BLaER1 (cell line): ENCODE results near the gene NSD2.
"Not testable (repeated sequence)": the region's sequence is repeated elsewhere in the genome, so short reads cannot be mapped to it uniquely, and the experiment has no call there.

Experiments used
- H3K27ac ChIP-seq: shearing (Covaris generic); formaldehyde crosslinking; 2 replicates; pipeline ENCODE4 v1.8.1; 2022
- H3K27me3 ChIP-seq: shearing (Covaris generic); formaldehyde crosslinking; 2 replicates; pipeline ENCODE4 v1.8.1; 2022
- H3K36me3 ChIP-seq: shearing (Covaris generic); formaldehyde crosslinking; 2 replicates; pipeline ENCODE4 v1.8.1; 2022
- H3K4me1 ChIP-seq: shearing (Covaris generic); formaldehyde crosslinking; 2 replicates; pipeline ENCODE4 v1.8.1; 2022
- H3K4me2 ChIP-seq: shearing (Covaris generic); formaldehyde crosslinking; 2 replicates; pipeline ENCODE4 v1.8.1; 2022
- H3K4me3 ChIP-seq: shearing (Covaris generic); formaldehyde crosslinking; 2 replicates; pipeline ENCODE4 v1.8.1; 2022
- H3K9ac ChIP-seq: shearing (Covaris generic); formaldehyde crosslinking; 2 replicates; pipeline ENCODE4 v1.8.1; 2022
- H3K9me3 ChIP-seq: shearing (Covaris generic); formaldehyde crosslinking; 2 replicates; pipeline ENCODE4 v1.8.1; 2022
- H4K20me1 ChIP-seq: shearing (Covaris generic); formaldehyde crosslinking; 2 replicates; pipeline ENCODE4 v1.8.1; 2022
- Cebpa-rat ChIP-seq: shearing (Covaris generic); IDR thresholded peaks from 2 replicates; pipeline ENCODE4 v1.8.1; 2022

Gene NSD2

DNA sequence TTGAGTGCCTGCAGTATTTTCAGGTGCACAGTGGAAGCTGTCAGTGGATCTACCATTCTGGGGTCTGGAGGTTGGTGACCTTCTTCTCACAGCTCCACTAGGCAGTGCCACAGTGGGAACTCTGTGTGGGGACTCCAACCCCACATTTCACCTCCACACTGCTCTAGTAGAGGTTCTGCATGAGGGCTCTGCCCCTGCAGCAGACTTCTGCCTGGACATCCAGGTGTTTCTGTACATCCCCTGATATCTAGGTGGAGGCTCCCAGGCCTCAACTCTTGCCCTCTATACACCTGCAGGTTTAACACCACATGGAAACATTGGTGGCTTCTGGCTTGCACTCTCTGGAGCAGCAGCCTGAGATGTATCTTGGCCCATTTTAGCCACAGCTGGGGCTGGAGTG, 154.6 kb downstream of the NSD2 start:
- Histone ChIP-seq H4K20me1 (no peaks in the 10 kb centered on the region), H3K27ac (no peak overlapping the region), H3K4me3 (no peak overlapping the region), H3K9ac (no peak overlapping the region), H3K27me3 (no peaks in the 10 kb centered on the region), H3K36me3 (no peaks in the 10 kb centered on the region), H3K4me2 (no peak overlapping the region), H3K4me1 (no peaks in the 10 kb centered on the region), H3K9me3 (peaks cover 28% of the 10 kb centered on the region)
- no peak for TF ChIP-seq Cebpa-rat

DNA sequence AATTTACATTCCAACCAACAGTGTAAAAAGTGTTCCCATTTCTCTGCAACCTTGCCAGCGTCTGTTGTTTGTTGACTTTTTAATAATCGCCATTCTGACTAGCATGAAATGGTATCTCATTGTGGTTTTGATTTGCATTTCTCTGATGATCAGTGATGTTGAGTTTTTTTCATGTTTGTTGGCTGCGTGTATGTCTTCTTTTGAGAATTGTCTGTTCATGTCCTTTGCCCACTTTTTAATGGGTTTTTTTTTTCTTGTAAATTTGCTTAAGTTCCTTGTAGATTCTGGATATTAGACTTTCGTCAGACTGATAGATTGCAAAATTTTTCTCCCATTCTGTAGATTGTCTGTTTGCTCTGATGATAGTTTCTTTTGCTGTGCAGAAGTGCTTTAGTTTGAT, 155.9 kb downstream of the NSD2 start:
- not testable (repeated sequence) for H3K9ac ChIP-seq, H3K4me2 ChIP-seq, H3K4me3 ChIP-seq, H3K36me3 ChIP-seq, H3K27ac ChIP-seq, H3K27me3 ChIP-seq, H3K4me1 ChIP-seq, H4K20me1 ChIP-seq
- peaks cover 28% of the 10 kb centered on the region for H3K9me3 ChIP-seq

DNA sequence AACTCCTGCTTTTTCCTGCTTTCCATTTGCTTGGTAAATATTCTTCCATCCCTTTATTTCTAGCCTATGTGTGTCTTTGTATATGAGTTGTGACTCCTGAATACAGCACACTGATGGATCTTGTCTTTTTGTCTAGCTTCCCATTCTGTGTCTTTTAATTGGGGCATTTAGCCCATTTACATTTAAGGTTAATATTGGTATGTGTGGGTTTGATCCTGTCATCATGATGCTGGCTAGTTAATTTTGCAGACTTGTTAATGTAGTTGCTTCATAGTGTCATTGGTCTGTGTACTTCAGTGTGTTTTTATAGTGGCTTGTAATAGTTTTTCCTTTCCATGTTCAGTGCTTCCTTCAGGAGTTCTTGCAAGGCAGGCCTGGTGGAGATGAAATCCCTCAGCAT, 160.0 kb downstream of the NSD2 start:
- H4K20me1 ChIP-seq, H3K9ac ChIP-seq, H3K27me3 ChIP-seq, H3K4me1 ChIP-seq, H3K27ac ChIP-seq, H3K4me3 ChIP-seq, H3K36me3 ChIP-seq, H3K9me3 ChIP-seq, H3K4me2 ChIP-seq: not testable (repeated sequence)
